Activated CD4-positive, alpha-beta memory T cell treated with anti-CD3 and anti-CD28 coated beads for 36 hours (primary cell): ENCODE data around the gene MTG2. TPM values are rescaled to one million over a fixed set of nuclear protein-coding genes. Genes with fewer than 3 reads are reported as not detected.

Source experiments
- CTCF ChIA-PET: fragments of 350-600 bp; sonication (Branson Sonifier 250); formaldehyde crosslinking; loops from one replicate; lab custom pipeline; 2021; ENCODE audit warnings: antibody characterized with exemption, inconsistent platforms; lab: Charles Lee
- POLR2A ChIA-PET: fragments of 350-600 bp; sonication (Branson Sonifier 250); formaldehyde crosslinking; loops from one replicate; lab custom pipeline; 2021; ENCODE audit warnings: antibody characterized with exemption; lab: Charles Lee
- DNase-seq: peaks from one replicate; pipeline ENCODE4 v3.0.0-alpha.2; 2020
- H3K27ac Mint-ChIP-seq: one replicate; pipeline ENCODE4 v1.8.0; 2021; ENCODE audit warnings: mixed read lengths
- H3K27me3 Mint-ChIP-seq: one replicate; pipeline ENCODE4 v1.8.0; 2021; ENCODE audit warnings: mixed read lengths
- H3K36me3 Mint-ChIP-seq: one replicate; pipeline ENCODE4 v1.8.0; 2021; ENCODE audit warnings: mixed read lengths
- H3K4me1 Mint-ChIP-seq: one replicate; pipeline ENCODE4 v1.8.0; 2021; ENCODE audit warnings: low read depth, mixed read lengths
- H3K4me3 Mint-ChIP-seq: one replicate; pipeline ENCODE4 v1.8.0; 2021; ENCODE audit warnings: mild to moderate bottlenecking, mixed read lengths
- H3K9me3 Mint-ChIP-seq: one replicate; pipeline ENCODE4 v1.8.0; 2021; ENCODE audit warnings: mixed read lengths
- intact Hi-C: fragments of 100-400 bp; cut with micrococcal nuclease; formaldehyde crosslinking; loops from one replicate; pipeline ENCODE4 v1.15.1; 2023
- total RNA-seq, 2 experiments: library from RNA; stranded (reverse); gene quantifications; one replicate each; pipeline ENCODE4 v1.2.3, GENCODE V29; 2021

MTG2 gene
- total RNA-seq, 2 experiments from 2014 or later: 31.4 to 32.5 TPM

DNA sequence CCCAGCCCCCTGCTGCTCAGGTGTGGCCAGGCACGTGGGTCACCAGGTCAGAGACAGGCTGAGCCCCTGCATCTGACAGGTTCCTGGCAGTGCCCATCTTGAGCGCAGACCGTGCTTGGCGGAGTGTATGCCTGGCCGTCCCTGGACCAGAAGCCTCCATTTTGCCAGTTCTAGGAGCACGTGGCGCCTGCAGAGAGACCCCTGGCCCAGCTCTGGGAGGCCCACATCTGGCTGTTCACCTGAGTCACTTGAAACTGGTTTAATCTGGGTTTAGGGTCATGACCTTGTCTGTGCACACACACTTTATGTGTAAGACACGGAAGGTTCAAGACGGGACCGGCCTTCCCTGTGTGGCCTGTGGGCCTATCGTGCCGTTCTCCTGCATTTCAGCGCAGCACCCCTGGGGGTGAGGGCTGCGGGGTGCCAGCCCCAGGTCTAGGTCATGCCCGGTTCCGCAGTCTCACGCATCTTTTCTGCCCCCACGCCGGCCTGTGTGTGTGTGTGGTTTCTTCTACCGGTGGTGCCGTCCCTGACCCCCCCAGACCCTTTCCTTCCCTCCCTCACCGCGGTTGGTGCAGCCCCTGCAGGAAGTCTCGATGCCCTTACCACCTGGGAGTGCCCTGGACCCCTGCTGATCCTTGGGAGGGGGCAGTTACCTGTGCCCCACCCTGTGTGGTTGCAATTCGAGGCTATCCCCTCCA lies 25.3 kb upstream of the MTG2 start:
- intact Hi-C loops: loop anchor here (1.0 kb wide), 1 partner anchor 147 kb away; no protein-coding TSS in a partner anchor
- DNase-seq: no peak
- no peak overlapping the region for H3K4me3 Mint-ChIP-seq
- no peaks in the 10 kb centered on the region for H3K27me3 Mint-ChIP-seq
- H3K9me3 Mint-ChIP-seq: peaks cover 11% of the 10 kb centered on the region
- peaks cover 25% of the 10 kb centered on the region for H3K4me1 Mint-ChIP-seq
- no peak overlapping the region for H3K27ac Mint-ChIP-seq
- ChIA-PET CTCF (no interaction called here), POLR2A (no interaction called here)
- peaks cover 32% of the 10 kb centered on the region for H3K36me3 Mint-ChIP-seq

DNA sequence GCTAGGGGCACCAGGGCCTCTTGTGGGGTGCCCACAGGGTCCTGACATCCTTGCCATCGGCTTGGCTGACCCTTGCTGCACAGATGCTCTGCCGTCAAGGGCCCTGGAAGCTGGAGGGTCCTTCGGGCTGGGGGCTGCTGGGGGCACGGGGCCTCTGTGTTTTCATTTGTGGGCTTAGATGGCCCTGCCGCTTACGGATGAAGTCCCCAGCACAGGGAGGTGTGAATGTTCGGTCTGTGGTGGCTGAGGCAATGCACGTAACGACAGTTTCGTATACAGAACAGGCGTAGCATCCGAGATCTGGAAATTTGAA lies 24.8 kb upstream of the MTG2 start:
- POLR2A ChIA-PET: no interaction called here
- H3K27ac Mint-ChIP-seq: no peak overlapping the region

GRCh38 chr20:62158541-62158940 lies 24.3 kb upstream of the MTG2 start:
- DNase-seq: no peak
- Mint-ChIP-seq H3K9me3 (peaks cover 4% of the 10 kb centered on the region), H3K36me3 (peaks cover 24% of the 10 kb centered on the region), H3K27ac (no peak overlapping the region), H3K4me1 (peaks cover 25% of the 10 kb centered on the region), H3K27me3 (no peaks in the 10 kb centered on the region), H3K4me3 (no peak overlapping the region)
- CTCF ChIA-PET: no interaction called here
- POLR2A ChIA-PET: no interaction called here
- intact Hi-C loops: no loop called here

More for the DNA sequence above, 24.8 kb upstream of the MTG2 start:
- CTCF ChIA-PET: no interaction called here
- Mint-ChIP-seq H3K36me3 (peaks cover 27% of the 10 kb centered on the region), H3K27me3 (no peaks in the 10 kb centered on the region), H3K4me1 (peaks cover 25% of the 10 kb centered on the region), H3K9me3 (peaks cover 8% of the 10 kb centered on the region), H3K4me3 (no peak overlapping the region)
- no peak for DNase-seq
- intact Hi-C loops: no loop called here

GRCh38 chr20:62159052-62159451 lies 23.8 kb upstream of the MTG2 start:
- CTCF ChIA-PET: no interaction called here
- intact Hi-C loops: no loop called here
- Mint-ChIP-seq H3K36me3 (peaks cover 24% of the 10 kb centered on the region), H3K9me3 (no peaks in the 10 kb centered on the region), H3K27ac (no peak overlapping the region), H3K4me1 (peaks cover 25% of the 10 kb centered on the region), H3K4me3 (no peak overlapping the region), H3K27me3 (no peaks in the 10 kb centered on the region)
- POLR2A ChIA-PET: interaction anchor here (1.2 kb wide), 2 partner anchors 14 to 17 kb away, joined by 4 read pairs; partner anchors contain the start of gene PSMA7
- no peak for DNase-seq

DNA sequence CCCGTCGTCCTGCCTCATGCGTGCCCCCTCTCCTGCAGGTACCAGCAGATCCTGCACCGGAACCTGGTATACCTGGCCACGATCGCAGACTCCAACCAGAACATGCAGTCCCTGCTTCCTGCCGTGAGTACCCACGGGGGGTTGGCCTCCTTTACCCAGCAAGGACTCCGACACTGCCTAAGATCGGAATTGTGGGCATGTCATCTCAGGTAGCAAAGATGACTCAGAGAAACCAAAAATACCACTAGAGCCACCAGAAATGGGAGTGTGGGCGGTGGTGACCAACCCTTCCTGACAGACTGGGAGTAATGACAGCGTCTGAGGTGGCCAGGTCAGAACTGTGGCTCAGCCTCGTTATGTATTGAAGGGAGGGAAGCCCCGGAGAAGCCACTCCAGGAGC lies 23.0 kb upstream of the MTG2 start:
- H3K27me3 Mint-ChIP-seq: no peaks in the 10 kb centered on the region
- intact Hi-C loops: loop anchor here (1.0 to 2.0 kb wide), 2 partner anchors 17 to 22 kb away; partner anchors contain the start of genes PSMA7 and SS18L1
- H3K4me1 Mint-ChIP-seq: peaks cover 25% of the 10 kb centered on the region
- ChIA-PET CTCF (no interaction called here), POLR2A (interaction anchor here (0.5 to 1.2 kb wide), 3 partner anchors 15 to 365 kb away, joined by 3 to 4 read pairs (median 4); partner anchors contain the start of gene PSMA7)
- no peaks in the 10 kb centered on the region for H3K9me3 Mint-ChIP-seq
- H3K36me3 Mint-ChIP-seq: peaks cover 24% of the 10 kb centered on the region
- DNase-seq: peak; percentile 93
- H3K4me3 Mint-ChIP-seq: peak overlapping the region; percentile 28
- peak overlapping the region; percentile 34 for H3K27ac Mint-ChIP-seq

- POLR2A ChIA-PET: interaction anchor here (0.5 to 1.2 kb wide), 3 partner anchors 15 to 364 kb away, joined by 3 to 4 read pairs (median 4); partner anchors contain the start of gene PSMA7
- peaks cover 24% of the 10 kb centered on the region for H3K36me3 Mint-ChIP-seq
- CTCF ChIA-PET: no interaction called here
- H3K9me3 Mint-ChIP-seq: no peaks in the 10 kb centered on the region
- DNase-seq: no peak
- intact Hi-C loops: loop anchor here (1.0 to 2.0 kb wide), 2 partner anchors 17 to 22 kb away; partner anchors contain the start of genes PSMA7 and SS18L1
- peaks cover 25% of the 10 kb centered on the region for H3K4me1 Mint-ChIP-seq
- no peak overlapping the region for H3K27ac Mint-ChIP-seq
- H3K4me3 Mint-ChIP-seq: no peak overlapping the region
- no peaks in the 10 kb centered on the region for H3K27me3 Mint-ChIP-seq
These were observed 22.6 kb upstream of the MTG2 start for GRCh38 chr20:62160253-62160652.

DNA sequence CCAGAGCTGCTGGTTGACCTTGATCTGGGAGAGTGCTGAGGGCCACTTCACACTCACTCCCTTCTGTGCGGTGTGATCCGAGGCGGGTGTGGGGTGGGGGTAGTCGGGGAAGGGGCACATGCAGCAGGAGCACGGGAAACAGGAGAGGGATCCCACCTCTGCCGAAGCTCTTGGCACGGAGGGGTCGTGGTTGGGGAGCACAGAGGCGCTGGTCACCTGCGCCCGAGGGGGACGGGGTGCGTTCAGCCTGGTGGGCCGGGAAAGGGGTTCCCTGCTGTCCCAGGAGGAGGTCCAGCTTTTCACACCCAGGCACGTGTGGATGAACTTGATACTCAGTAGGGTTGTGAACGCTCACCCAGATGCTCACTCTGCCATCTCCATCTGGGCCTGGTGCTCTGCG lies 22.0 kb upstream of the MTG2 start:
- no peak overlapping the region for H3K27ac Mint-ChIP-seq
- no peak overlapping the region for H3K4me3 Mint-ChIP-seq
- peaks cover 25% of the 10 kb centered on the region for H3K4me1 Mint-ChIP-seq
- H3K36me3 Mint-ChIP-seq: peaks cover 26% of the 10 kb centered on the region
- ChIA-PET CTCF (no interaction called here), POLR2A (no interaction called here)
- intact Hi-C loops: loop anchor here (1.0 to 2.0 kb wide), 2 partner anchors 18 to 21 kb away; partner anchors contain the start of genes PSMA7 and SS18L1
- no peaks in the 10 kb centered on the region for H3K9me3 Mint-ChIP-seq
- no peaks in the 10 kb centered on the region for H3K27me3 Mint-ChIP-seq
- no peak for DNase-seq

DNA sequence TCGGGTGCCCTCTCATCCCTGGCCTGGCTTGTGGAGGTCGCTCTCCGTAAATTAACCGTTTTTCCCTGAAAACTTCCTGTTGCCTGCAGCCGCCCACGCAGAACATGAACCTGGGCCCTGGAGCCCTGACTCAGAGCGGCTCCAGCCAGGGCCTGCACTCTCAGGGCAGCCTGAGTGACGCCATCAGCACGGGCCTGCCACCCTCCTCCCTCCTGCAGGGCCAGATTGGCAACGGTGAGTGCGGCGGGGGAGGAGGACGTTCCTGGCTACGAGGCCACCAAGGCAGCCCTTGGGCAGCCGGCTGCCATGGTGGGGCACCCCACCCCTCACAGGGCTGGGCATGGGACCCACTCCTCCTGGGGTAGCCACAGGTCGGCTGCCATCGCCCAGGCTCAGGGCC lies 21.5 kb upstream of the MTG2 start:
- Mint-ChIP-seq H3K4me3 (no peak overlapping the region), H3K36me3 (peaks cover 28% of the 10 kb centered on the region), H3K9me3 (no peaks in the 10 kb centered on the region), H3K4me1 (peaks cover 25% of the 10 kb centered on the region), H3K27ac (no peak overlapping the region), H3K27me3 (no peaks in the 10 kb centered on the region)
- no peak for DNase-seq
- intact Hi-C loops: loop anchor here (2.0 kb wide), 1 partner anchor 19 kb away; the partner anchor contains the start of genes PSMA7 and SS18L1
- ChIA-PET POLR2A (no interaction called here), CTCF (no interaction called here)

- H3K27ac Mint-ChIP-seq: no peak overlapping the region
- no peak for DNase-seq
- H3K9me3 Mint-ChIP-seq: no peaks in the 10 kb centered on the region
- peaks cover 29% of the 10 kb centered on the region for H3K36me3 Mint-ChIP-seq
- H3K4me1 Mint-ChIP-seq: peaks cover 19% of the 10 kb centered on the region
- POLR2A ChIA-PET: no interaction called here
- H3K4me3 Mint-ChIP-seq: no peak overlapping the region
- intact Hi-C loops: no loop called here
- no peaks in the 10 kb centered on the region for H3K27me3 Mint-ChIP-seq
- CTCF ChIA-PET: no interaction called here
These were observed 19.9 kb upstream of the MTG2 start for GRCh38 chr20:62162765-62163484.

DNA sequence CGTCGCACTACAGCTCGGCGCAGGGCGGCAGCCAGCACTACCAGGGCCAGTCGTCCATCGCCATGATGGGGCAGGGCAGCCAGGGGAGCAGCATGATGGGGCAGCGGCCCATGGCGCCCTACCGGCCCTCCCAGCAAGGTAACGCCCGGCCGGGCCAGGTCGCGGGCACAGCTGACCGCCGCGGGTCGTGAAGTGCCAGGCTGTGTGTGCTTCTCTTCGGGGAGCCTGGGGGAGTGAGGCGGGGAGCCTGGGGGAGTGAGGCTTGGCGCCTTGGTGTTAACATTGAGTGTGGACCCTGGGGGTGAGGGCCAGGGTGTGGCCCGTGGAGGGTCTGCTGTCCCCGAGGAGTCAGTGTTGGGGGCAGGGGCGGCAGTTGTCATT lies 19.4 kb upstream of the MTG2 start:
- no peak overlapping the region for H3K27ac Mint-ChIP-seq
- CTCF ChIA-PET: no interaction called here
- no peak for DNase-seq
- intact Hi-C loops: no loop called here
- POLR2A ChIA-PET: no interaction called here
- no peaks in the 10 kb centered on the region for H3K9me3 Mint-ChIP-seq
- H3K4me3 Mint-ChIP-seq: no peak overlapping the region
- H3K4me1 Mint-ChIP-seq: peaks cover 19% of the 10 kb centered on the region
- no peaks in the 10 kb centered on the region for H3K27me3 Mint-ChIP-seq
- peaks cover 32% of the 10 kb centered on the region for H3K36me3 Mint-ChIP-seq

GRCh38 chr20:62163986-62164762 lies 18.7 kb upstream of the MTG2 start:
- Mint-ChIP-seq H3K4me3 (no peak overlapping the region), H3K4me1 (peaks cover 17% of the 10 kb centered on the region), H3K27me3 (no peaks in the 10 kb centered on the region), H3K27ac (no peak overlapping the region), H3K9me3 (no peaks in the 10 kb centered on the region), H3K36me3 (peaks cover 30% of the 10 kb centered on the region)
- POLR2A ChIA-PET: no interaction called here
- intact Hi-C loops: no loop called here
- DNase-seq: no peak
- CTCF ChIA-PET: no interaction called here
